B cell (primary cell): ENCODE results near the gene MYEF2.

Experiments
- CTCF ChIP-seq: fragments of 200-600 bp; IDR thresholded peaks from one replicate; pipeline ENCODE4 v1.8.0; 2022; ENCODE audit warnings: antibody characterized with exemption, mild to moderate bottlenecking
- EZH2 ChIP-seq: IDR thresholded peaks from 2 replicates; pipeline ENCODE4 v1.6.1; 2012; ENCODE audit warnings: borderline replicate concordance, low read depth, mild to moderate bottlenecking, moderate library complexity, low read length; ENCODE audit not compliant: insufficient read depth, poor library complexity, severe bottlenecking

DNA sequence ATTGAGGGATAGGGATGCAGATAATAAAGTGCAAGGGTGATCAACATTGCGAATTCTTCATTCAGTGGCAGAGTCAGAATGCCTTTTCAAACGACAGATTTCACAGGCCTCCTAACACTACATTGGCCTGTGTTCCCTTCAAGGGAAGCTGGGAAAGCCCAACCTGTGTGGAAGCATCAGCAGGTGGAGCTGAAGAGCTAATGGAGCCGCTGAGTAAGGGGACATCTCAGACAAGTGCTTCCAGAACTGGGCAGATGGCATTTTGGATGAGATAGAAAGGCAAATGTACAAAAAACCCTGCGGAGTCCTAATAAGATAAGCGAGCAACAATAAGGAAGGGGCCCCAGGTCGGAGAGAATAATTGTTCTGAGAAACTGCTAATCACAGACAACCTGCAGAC is 65.9 kb downstream of the MYEF2 start:
- TF ChIP-seq CTCF: no peak
- no peak for TF ChIP-seq EZH2
